ENCODE measurements around the gene KCNQ4. TPM values are rescaled to one million over a fixed set of nuclear protein-coding genes. Genes with fewer than 3 reads are reported as not detected.

Gene KCNQ4
- total and polyA plus RNA-seq, 2 donors (not counting 3 experiments of a cell fraction or from before 2014, with no cell fraction given), result 0.06 to 0.07 TPM

DNA sequence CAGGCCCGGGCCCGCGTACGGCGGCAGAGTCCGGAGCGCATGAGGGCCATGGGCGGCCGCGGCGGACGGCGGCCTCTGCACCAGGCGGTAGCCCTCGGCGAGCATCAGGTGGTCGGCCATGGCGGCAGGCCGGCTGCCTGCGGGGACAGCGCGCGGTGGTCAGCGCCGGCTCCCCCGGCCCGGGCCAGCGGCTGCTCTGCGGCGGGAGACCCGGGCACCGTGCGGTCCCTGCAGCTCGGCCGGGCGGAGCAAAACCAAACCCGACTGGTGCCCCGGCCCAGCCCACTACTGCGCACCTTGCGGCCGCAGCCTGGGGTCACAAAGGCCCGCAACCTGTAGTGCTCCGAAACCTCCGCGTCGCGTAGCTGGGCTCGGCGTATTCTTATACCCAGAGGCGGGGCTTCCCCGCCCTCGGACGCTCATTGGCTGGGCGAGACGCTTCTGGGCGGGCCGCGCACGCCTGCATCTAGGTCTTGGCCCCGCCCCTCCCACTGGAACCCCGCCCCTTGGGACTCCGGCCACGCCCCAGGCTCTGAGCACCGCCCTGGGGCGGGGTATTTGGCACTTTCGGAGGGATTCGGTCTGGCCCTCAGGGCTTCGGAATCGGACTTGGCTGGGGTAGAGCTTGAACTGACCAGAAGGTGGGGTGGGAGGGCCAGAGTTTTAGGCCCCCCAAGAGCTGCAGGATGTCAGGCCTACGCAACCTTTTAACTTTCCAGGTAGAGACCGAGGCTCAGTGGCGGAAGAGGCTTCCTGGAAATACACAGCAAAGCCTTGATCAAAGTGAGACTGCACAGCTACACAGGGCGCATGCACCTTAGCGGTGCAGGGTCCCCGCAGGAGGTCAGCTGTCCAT, 78.6 kb downstream of the KCNQ4 start, which contains the start of gene CITED4:
Gene CITED4, minus strand, starts transcription at position 356 of the 856 bp plus-strand sequence. Its CDS starts 236 bp downstream, at position 120.
- peaks cover 10% of the 10 kb centered on the region for H3K4me1 ChIP-seq (ENCODE audit: control insufficient read depth, extremely low read depth, insufficient read depth, low read length)
- no peaks in the 10 kb centered on the region for H3K79me2 ChIP-seq (ENCODE audit: control insufficient read depth, insufficient read depth, low read length)
- CTCF ChIA-PET, result interaction anchor here (0.6 to 23.4 kb wide), 13 partner anchors 9 to 141 kb away, joined by 3 to 898 read pairs (median 6); no protein-coding TSS in a partner anchor
- no peaks in the 10 kb centered on the region for H3K27me3 ChIP-seq (ENCODE audit: control insufficient read depth in 2 of 2, insufficient read depth in 2 of 2, low read length in 2 of 2)
- DNase-seq (ENCODE audit: low read depth, low spot score) (peak; percentile 94), FAIRE-seq (peak; percentile 99)
- POLR2A ChIA-PET, result interaction anchor here (0.5 to 2.5 kb wide), 10 partner anchors 9 to 330 kb away, joined by 3 to 27 read pairs (median 5); no protein-coding TSS in a partner anchor
- TF ChIP-seq MAX (IDR thresholded peaks at IDR 0.05; ENCODE audit: insufficient read depth, insufficient read length), result no peak
- TF ChIP-seq MYC (IDR thresholded peaks at IDR 0.05; ENCODE audit: low read depth, low read length), result no peak
- TF ChIP-seq JUN (IDR thresholded peaks at IDR 0.05; ENCODE audit: borderline replicate concordance, insufficient read depth, insufficient read length, low read depth), result no peak
- no peak for TF ChIP-seq EZH2 (IDR thresholded peaks at IDR 0.05; ENCODE audit: borderline replicate concordance, low read depth, low read length, severe bottlenecking)
- no peak for TF ChIP-seq GATA2 (IDR thresholded peaks at IDR 0.05; ENCODE audit: insufficient read depth, insufficient read length, low read depth, low read length)
- TF ChIP-seq POLR2AphosphoS5 (IDR thresholded peaks at IDR 0.05; ENCODE audit: insufficient read depth, low read depth, low read length), result peak; percentile 81
- peak; percentile 94 for TF ChIP-seq POLR2A (IDR thresholded peaks at IDR 0.05; ENCODE audit: low read depth, low read length)
- H3K9me1 ChIP-seq (replicated peaks; ENCODE audit: control insufficient read depth, extremely low read depth, insufficient read depth, low read length), result no peaks in the 10 kb centered on the region
- H3K27ac ChIP-seq (ENCODE audit: insufficient read depth, low read depth, low read length), result peak within 1 kb of the TSS; percentile 4
- H3K9ac ChIP-seq (replicated peaks; ENCODE audit: extremely low read depth, insufficient read depth, low read length), result peak within 1 kb of the TSS; percentile 39
- dilution Hi-C loops (cut with MboI; ENCODE audit: extremely low pct_ligation_motif_present, low sequenced_read_pairs), result no loop called here
- H3K9me3 ChIP-seq (replicated peaks; ENCODE audit: control insufficient read depth, insufficient read depth, low read length), result no peaks in the 10 kb centered on the region
- BruUV-seq (replicated peaks), result no TSS peak
- intact Hi-C loops (cut with micrococcal nuclease), result loop anchor here (1.0 kb wide), 2 partner anchors 13 to 87 kb away; no protein-coding TSS in a partner anchor
- peak within 1 kb of the TSS; percentile 62 for H3K4me2 ChIP-seq (ENCODE audit: insufficient read depth, low read length)
- peak within 1 kb of the TSS; percentile 39 to 52 (median 47) for H3K4me3 ChIP-seq (replicated peaks in 1 of 3; ENCODE audit: insufficient read depth in 1 of 3, low read depth in 1 of 3, low read length in 3 of 3)
- H3K36me3 ChIP-seq (ENCODE audit: control insufficient read depth in 2 of 2, extremely low read depth in 1 of 2, insufficient read depth in 2 of 2, low read length in 2 of 2), result no peaks in the 10 kb centered on the region
- no peaks in the 10 kb centered on the region for H4K20me1 ChIP-seq (replicated peaks; ENCODE audit: control insufficient read depth, extremely low read depth, insufficient read depth, low read length)
- peak within 1 kb of the TSS; percentile 94 for H2AFZ ChIP-seq (ENCODE audit: low read depth, low read length)
